Stimulated activated CD8-positive, alpha-beta memory T cell treated with anti-CD3 and anti-CD28 coated beads, Interleukin-4, amount 100 ng/mL, for 24 hours (primary cell): ENCODE data around the gene ZBP1.

ENCODE experiments used
- DNase-seq: peaks from one replicate; pipeline ENCODE4 v3.0.0-alpha.2; 2020; ENCODE audit warnings: low read depth

ZBP1 gene

GRCh38 chr20:57598491-57598890 lies 21.7 kb downstream of the ZBP1 start:
- DNase-seq: no peak

GRCh38 chr20:57598060-57598459 lies 22.2 kb downstream of the ZBP1 start:
- no peak for DNase-seq

- DNase-seq: peak; percentile 65
Measured at GRCh38 chr20:57596998-57597939, 23.0 kb downstream of the ZBP1 start.

- no peak for DNase-seq
Measured at GRCh38 chr20:57596358-57596757, 23.9 kb downstream of the ZBP1 start.

- DNase-seq: no peak
Measured at GRCh38 chr20:57595041-57596030, 24.9 kb downstream of the ZBP1 start.

GRCh38 chr20:57594092-57594951 lies 25.9 kb downstream of the ZBP1 start:
- no peak for DNase-seq

- DNase-seq: no peak
Measured at GRCh38 chr20:57593134-57593886, 26.9 kb downstream of the ZBP1 start.

- DNase-seq: no peak
Measured at GRCh38 chr20:57592263-57593092, 27.7 kb downstream of the ZBP1 start.

- DNase-seq: no peak
Measured at GRCh38 chr20:57591289-57592229, 28.7 kb downstream of the ZBP1 start.

GRCh38 chr20:57590485-57591288 lies 29.5 kb downstream of the ZBP1 start:
- no peak for DNase-seq

GRCh38 chr20:57589728-57590484 lies 30.3 kb downstream of the ZBP1 start:
- no peak for DNase-seq

- no peak for DNase-seq
Measured at GRCh38 chr20:57589123-57589727, 31.0 kb downstream of the ZBP1 start.

- DNase-seq: no peak
Measured at GRCh38 chr20:57588596-57588995, 31.6 kb downstream of the ZBP1 start.

GRCh38 chr20:57587989-57588377 lies 32.2 kb downstream of the ZBP1 start:
- no peak for DNase-seq

- no peak for DNase-seq
Measured at GRCh38 chr20:57587278-57587988, 32.8 kb downstream of the ZBP1 start.

GRCh38 chr20:57586943-57587277 lies 33.3 kb downstream of the ZBP1 start:
- DNase-seq: no peak
